Ovary (tissue), 3 donors: ENCODE results near the gene S100A1.

Source experiments
- CTCF ChIP-seq, 3 donors: fragments of 450-650 bp in 2 of 3; fragments of 200-600 bp in 1 of 3; IDR thresholded peaks; one replicate each; pipeline versions ENCODE4 v1.5.1 to v1.8.0; 2016 to 2022; ENCODE audit warnings: antibody characterized with exemption in 3 of 3, mild to moderate bottlenecking in 1 of 3
- EP300 ChIP-seq: sonication (generic); formaldehyde crosslinking; IDR thresholded peaks from one replicate; pipeline ENCODE4 v1.6.1; 2017; ENCODE audit warnings: antibody characterized with exemption
- POLR2A ChIP-seq: fragments of 450-650 bp; IDR thresholded peaks from one replicate; pipeline ENCODE4 v1.6.1; 2017; ENCODE audit warnings: antibody characterized with exemption, mild to moderate bottlenecking, moderate library complexity
- donor health status: DM: no; HTN: no; CAD: no.

- TF ChIP-seq POLR2A, result no peak
- no peak for TF ChIP-seq EP300
- TF ChIP-seq CTCF (IDR thresholded peaks at IDR 0.05), result no peak
These were observed 18.6 kb downstream of the S100A1 start for GRCh38 chr1:153646672-153647345.
